Hepatocyte (in vitro differentiated cells): ENCODE data around the gene UBN2. TPM values are rescaled to one million over a fixed set of nuclear protein-coding genes. Genes with fewer than 3 reads are reported as not detected.
A peak's percentile ranks its signal among the peaks of the same experiment; 100 is the strongest.

Experiments
- DNase-seq: peaks from one replicate; pipeline ENCODE4 v3.0.0-alpha.2; 2016; ENCODE audit warnings: low spot score
- H2AFZ ChIP-seq: fragments of 200-600 bp; sonication (generic); 2 replicates; pipeline ENCODE4 v1.6.0; 2016; ENCODE audit warnings: antibody characterized with exemption, mild to moderate bottlenecking
- H3K27ac ChIP-seq: fragments of 200-600 bp; sonication (generic); 2 replicates; pipeline ENCODE4 v1.5.1; 2016; ENCODE audit warnings: mild to moderate bottlenecking
- H3K27me3 ChIP-seq: fragments of 200-600 bp; sonication (generic); 2 replicates; pipeline ENCODE4 v1.6.1; 2016
- H3K36me3 ChIP-seq: fragments of 200-600 bp; sonication (generic); replicated peaks from 2 replicates; pipeline ENCODE4 v1.5.1; 2016; ENCODE audit warnings: low read depth; ENCODE audit not compliant: insufficient read depth
- H3K4me1 ChIP-seq: fragments of 200-600 bp; sonication (generic); 2 replicates; pipeline ENCODE4 v1.5.1; 2016; ENCODE audit warnings: mild to moderate bottlenecking, moderate library complexity; ENCODE audit not compliant: insufficient read depth
- H3K4me2 ChIP-seq: fragments of 200-600 bp; sonication (generic); 2 replicates; pipeline ENCODE4 v1.6.0; 2016
- H3K4me3 ChIP-seq: fragments of 200-600 bp; sonication (generic); 2 replicates; pipeline ENCODE4 v1.5.1; 2016; ENCODE audit warnings: mild to moderate bottlenecking
- H3K79me2 ChIP-seq: fragments of 200-600 bp; sonication (generic); 2 replicates; pipeline ENCODE4 v1.6.0; 2017; ENCODE audit warnings: mild to moderate bottlenecking
- H3K9me2 ChIP-seq: fragments of 200-600 bp; sonication (generic); replicated peaks from 2 replicates; pipeline ENCODE4 v1.6.0; 2017; ENCODE audit warnings: mild to moderate bottlenecking; ENCODE audit not compliant: insufficient read depth
- H3K9me3 ChIP-seq: fragments of 200-600 bp; sonication (generic); 2 replicates; pipeline ENCODE4 v1.5.1; 2016; ENCODE audit warnings: low read depth, mild to moderate bottlenecking
- H4K20me1 ChIP-seq: fragments of 200-600 bp; sonication (generic); 2 replicates; pipeline ENCODE4 v1.6.0; 2016; ENCODE audit warnings: mild to moderate bottlenecking; ENCODE audit not compliant: insufficient read depth, poor library complexity, severe bottlenecking
- EZH2 ChIP-seq: fragments of 200-600 bp; sonication (generic); IDR thresholded peaks from 2 replicates; pipeline ENCODE4 v1.6.1; 2016; ENCODE audit warnings: antibody characterized with exemption, mild to moderate bottlenecking, borderline replicate concordance
- EZH2phosphoT487 ChIP-seq: fragments of 200-600 bp; sonication (generic); IDR thresholded peaks from one replicate; pipeline ENCODE4 v1.6.1; 2018; ENCODE audit warnings: antibody characterized with exemption, mild to moderate bottlenecking, low read depth, moderate library complexity; ENCODE audit not compliant: unreplicated experiment, severe bottlenecking
- WGBS: methylation state at CpG from one replicate; pipeline ENCODE4 v1.1.6; 2016; ENCODE audit warnings: low lambda C conversion rate; ENCODE audit errors: missing lambda C conversion rate; 5-methylcytosine and 5-hydroxymethylcytosine counted together
- polyA plus RNA-seq: library from polyadenylated mRNA; unstranded; fragments of >200 nt; fragmentation: Nextera tagmentation; extraction: Ambion mirVana; gene quantifications from 2 replicates; pipeline ENCODE4 v1.2.1, GENCODE V29; 2016
- total RNA-seq: library from RNA; depleted of rRNA; stranded (reverse); fragments of >200 nt; gene quantifications from 2 replicates; pipeline ENCODE4 v1.2.3, GENCODE V29; 2014
- TF ChIP-seq, protein P1 (sequence below): fragments of 200-600 bp; sonication (generic); IDR thresholded peaks from 2 replicates; pipeline ENCODE4 v1.5.1; 2016; ENCODE audit warnings: antibody characterized with exemption, mild to moderate bottlenecking; ENCODE audit not compliant: poor library complexity

The UBN2 gene
- total and polyA plus RNA-seq, 2 experiments from 2014 or later: 4.5 to 12.9 TPM

DNA sequence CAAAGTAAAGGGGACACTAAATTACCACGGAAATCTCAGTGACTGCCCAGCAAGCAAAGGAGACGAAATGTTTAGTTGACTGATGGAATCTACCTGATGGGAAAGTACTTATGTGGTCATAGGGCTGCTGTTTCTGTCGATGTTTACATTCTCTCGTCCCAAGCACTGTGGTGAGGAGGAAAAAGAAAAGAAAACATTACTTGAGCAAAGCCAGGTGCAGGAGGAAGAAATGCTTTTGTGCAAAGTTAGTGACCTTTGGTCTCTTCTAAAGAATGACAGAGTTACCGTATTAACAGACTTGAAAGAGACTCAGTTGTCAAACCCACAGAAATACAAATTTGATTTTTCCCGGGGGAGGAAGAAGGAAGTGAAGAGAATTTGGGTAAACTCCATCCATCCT lies 66.8 kb downstream of the UBN2 start:
- no peaks in the 10 kb centered on the region for H3K36me3 ChIP-seq
- H2AFZ ChIP-seq: no peak overlapping the region
- peak overlapping the region; percentile 61 for H3K27ac ChIP-seq
- H3K4me1 ChIP-seq: peaks cover 9% of the 10 kb centered on the region
- TF ChIP-seq, protein P1, sequence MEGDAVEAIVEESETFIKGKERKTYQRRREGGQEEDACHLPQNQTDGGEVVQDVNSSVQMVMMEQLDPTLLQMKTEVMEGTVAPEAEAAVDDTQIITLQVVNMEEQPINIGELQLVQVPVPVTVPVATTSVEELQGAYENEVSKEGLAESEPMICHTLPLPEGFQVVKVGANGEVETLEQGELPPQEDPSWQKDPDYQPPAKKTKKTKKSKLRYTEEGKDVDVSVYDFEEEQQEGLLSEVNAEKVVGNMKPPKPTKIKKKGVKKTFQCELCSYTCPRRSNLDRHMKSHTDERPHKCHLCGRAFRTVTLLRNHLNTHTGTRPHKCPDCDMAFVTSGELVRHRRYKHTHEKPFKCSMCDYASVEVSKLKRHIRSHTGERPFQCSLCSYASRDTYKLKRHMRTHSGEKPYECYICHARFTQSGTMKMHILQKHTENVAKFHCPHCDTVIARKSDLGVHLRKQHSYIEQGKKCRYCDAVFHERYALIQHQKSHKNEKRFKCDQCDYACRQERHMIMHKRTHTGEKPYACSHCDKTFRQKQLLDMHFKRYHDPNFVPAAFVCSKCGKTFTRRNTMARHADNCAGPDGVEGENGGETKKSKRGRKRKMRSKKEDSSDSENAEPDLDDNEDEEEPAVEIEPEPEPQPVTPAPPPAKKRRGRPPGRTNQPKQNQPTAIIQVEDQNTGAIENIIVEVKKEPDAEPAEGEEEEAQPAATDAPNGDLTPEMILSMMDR: no peak
- H3K4me3 ChIP-seq: no peak overlapping the region
- H3K27me3 ChIP-seq: no peaks in the 10 kb centered on the region
- no peaks in the 10 kb centered on the region for H3K9me2 ChIP-seq
- H3K79me2 ChIP-seq: no peaks in the 10 kb centered on the region
- peak overlapping the region; percentile 65 for H3K4me2 ChIP-seq
- H4K20me1 ChIP-seq: no peaks in the 10 kb centered on the region
- DNase-seq: peak; percentile 44
- WGBS: 36% methylated on average over 6 of the region's 6 CpGs
- no peaks in the 10 kb centered on the region for H3K9me3 ChIP-seq

DNA sequence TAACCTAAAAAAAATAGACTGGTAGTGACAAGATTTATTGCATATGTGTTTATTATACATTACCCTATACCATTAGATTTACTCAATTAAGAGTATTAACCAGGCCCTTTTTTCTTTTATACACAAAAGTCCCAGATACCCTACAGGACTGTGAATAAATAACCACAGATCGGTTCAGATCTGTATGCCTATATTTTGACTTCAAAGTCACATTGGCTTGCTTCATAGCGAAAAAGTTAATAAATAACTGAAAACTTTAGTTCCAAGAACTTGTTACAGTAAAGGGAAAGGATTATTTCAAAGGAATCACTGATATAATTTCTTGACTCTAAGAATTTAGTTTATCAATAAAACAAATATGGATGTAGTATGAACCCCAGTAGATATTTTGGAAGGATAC lies 68.3 kb downstream of the UBN2 start:
- WGBS: 73% methylated on average over 2 of the region's 2 CpGs
- Histone ChIP-seq H2AFZ (no peak overlapping the region), H3K36me3 (no peaks in the 10 kb centered on the region), H3K9me2 (no peaks in the 10 kb centered on the region), H3K79me2 (no peaks in the 10 kb centered on the region), H3K4me3 (no peak overlapping the region), H3K27me3 (no peaks in the 10 kb centered on the region), H4K20me1 (no peaks in the 10 kb centered on the region), H3K4me2 (peak overlapping the region; percentile 65), H3K9me3 (no peaks in the 10 kb centered on the region), H3K4me1 (peaks cover 9% of the 10 kb centered on the region), H3K27ac (peak overlapping the region; percentile 56)
- no peak for DNase-seq
- no peak for TF ChIP-seq EZH2

DNA sequence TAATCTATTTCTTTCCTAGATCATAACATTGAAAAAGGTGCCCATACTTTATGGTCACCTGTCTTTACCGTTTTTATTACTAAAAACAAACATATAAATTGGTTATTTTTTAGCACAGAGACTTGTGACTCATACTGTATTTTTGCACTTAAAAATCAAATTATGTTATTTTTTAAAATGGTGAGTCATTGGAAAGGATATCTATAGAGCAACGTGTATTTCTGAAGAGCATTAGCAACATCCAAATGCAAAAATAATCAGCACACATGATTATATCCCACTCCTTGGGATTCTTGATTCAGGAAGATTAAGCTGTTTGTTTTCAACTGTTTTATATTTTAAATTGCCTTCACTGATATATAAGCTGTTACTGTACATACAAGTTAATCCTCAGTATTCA lies 69.4 kb downstream of the UBN2 start:
- Histone ChIP-seq H3K27ac (no peak overlapping the region), H3K36me3 (no peaks in the 10 kb centered on the region), H2AFZ (no peak overlapping the region), H4K20me1 (no peaks in the 10 kb centered on the region), H3K27me3 (no peaks in the 10 kb centered on the region), H3K79me2 (no peaks in the 10 kb centered on the region), H3K4me3 (no peak overlapping the region), H3K9me3 (no peaks in the 10 kb centered on the region), H3K4me1 (peaks cover 9% of the 10 kb centered on the region), H3K9me2 (no peaks in the 10 kb centered on the region), H3K4me2 (no peak overlapping the region)
- WGBS: 76% methylated on average over 2 of the region's 2 CpGs
- DNase-seq: no peak
- no peak for TF ChIP-seq EZH2
- TF ChIP-seq, protein P1: no peak

DNA sequence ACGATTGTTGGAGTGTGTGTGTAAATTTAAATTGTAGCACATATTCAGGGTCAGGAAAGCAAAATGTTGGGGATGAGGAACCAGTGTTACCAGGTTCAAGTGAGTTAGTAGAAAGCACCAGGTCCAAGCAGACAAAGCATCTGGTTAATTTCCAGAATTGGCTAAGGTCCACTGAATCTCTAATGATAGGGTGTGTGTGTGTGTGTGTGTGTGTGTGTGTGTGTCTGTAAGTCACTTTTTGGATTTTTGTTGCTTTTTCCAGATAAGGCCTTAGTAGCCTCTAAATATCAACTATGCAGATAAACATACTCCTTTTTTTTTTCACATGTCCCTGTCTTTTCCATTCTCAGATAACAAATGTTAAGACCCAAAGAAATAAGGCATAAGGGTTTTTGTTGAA lies 73.5 kb downstream of the UBN2 start:
- TF ChIP-seq, protein P1: no peak
- TF ChIP-seq EZH2 (no peak), EZH2phosphoT487 (no peak)
- no peaks in the 10 kb centered on the region for H4K20me1 ChIP-seq
- DNase-seq: no peak
- H3K27ac ChIP-seq: no peak overlapping the region
- H2AFZ ChIP-seq: no peak overlapping the region
- H3K9me2 ChIP-seq: no peaks in the 10 kb centered on the region
- no peaks in the 10 kb centered on the region for H3K79me2 ChIP-seq
- H3K36me3 ChIP-seq: no peaks in the 10 kb centered on the region
- peaks cover 3% of the 10 kb centered on the region for H3K4me1 ChIP-seq
- H3K27me3 ChIP-seq: no peaks in the 10 kb centered on the region
- 94% methylated on average over 1 of the region's 1 CpG for WGBS
- no peak overlapping the region for H3K4me3 ChIP-seq
- no peak overlapping the region for H3K4me2 ChIP-seq
- no peaks in the 10 kb centered on the region for H3K9me3 ChIP-seq
